Type B pancreatic cell (in vitro differentiated cells): ENCODE measurements around the gene FRAS1. TPM values are rescaled to one million over a fixed set of nuclear protein-coding genes. Genes with fewer than 3 reads are reported as not detected.
"Not testable (repeated sequence)": the region's sequence is repeated elsewhere in the genome, so short reads cannot be mapped to it uniquely, and the experiment has no call there.

Source experiments
- DNase-seq: peaks from one replicate; pipeline ENCODE4 v3.0.0; 2021; ENCODE audit warnings: mixed read lengths; ENCODE audit not compliant: unreplicated experiment; ENCODE audit errors: extremely low spot score
- H3K27ac Mint-ChIP-seq: 2 replicates; pipeline ENCODE4 v1.8.0; 2021; ENCODE audit warnings: mild to moderate bottlenecking, mixed read lengths
- H3K27me3 Mint-ChIP-seq: 2 replicates; pipeline ENCODE4 v1.8.0; 2021; ENCODE audit warnings: mixed read lengths
- H3K36me3 Mint-ChIP-seq: 2 replicates; pipeline ENCODE4 v1.8.0; 2021; ENCODE audit warnings: mixed read lengths
- H3K4me1 Mint-ChIP-seq: one replicate; pipeline ENCODE4 v1.8.0; 2021; ENCODE audit warnings: mixed read lengths; ENCODE audit not compliant: unreplicated experiment
- H3K4me3 Mint-ChIP-seq: 2 replicates; pipeline ENCODE4 v1.8.0; 2021; ENCODE audit warnings: mild to moderate bottlenecking, mixed read lengths
- H3K9me3 Mint-ChIP-seq: 2 replicates; pipeline ENCODE4 v1.8.0; 2021; ENCODE audit warnings: mixed read lengths
- total RNA-seq: library from RNA; stranded (reverse); gene quantifications from 2 replicates; pipeline ENCODE4 v1.2.1, GENCODE V29; 2021; ENCODE audit warnings: low replicate concordance
- TF ChIP-seq, protein P1 (sequence below): fragments of 200-600 bp; sonication (generic); conservative IDR thresholded peaks from 2 replicates; pipeline ENCODE4 v1.5.0; 2021; ENCODE audit warnings: antibody characterized with exemption, mild to moderate bottlenecking

FRAS1 gene
- total RNA-seq, 1 donor from 2014 or later = 37.7 TPM

GRCh38 chr4:78297116-78297800, 240.1 kb downstream of the FRAS1 start:
- Mint-ChIP-seq H3K27me3 (no peaks in the 10 kb centered on the region), H3K27ac (no peak overlapping the region), H3K4me3 (no peak overlapping the region), H3K36me3 (peaks cover 6% of the 10 kb centered on the region), H3K9me3 (no peaks in the 10 kb centered on the region), H3K4me1 (peaks cover 42% of the 10 kb centered on the region)
- TF ChIP-seq, protein P1, sequence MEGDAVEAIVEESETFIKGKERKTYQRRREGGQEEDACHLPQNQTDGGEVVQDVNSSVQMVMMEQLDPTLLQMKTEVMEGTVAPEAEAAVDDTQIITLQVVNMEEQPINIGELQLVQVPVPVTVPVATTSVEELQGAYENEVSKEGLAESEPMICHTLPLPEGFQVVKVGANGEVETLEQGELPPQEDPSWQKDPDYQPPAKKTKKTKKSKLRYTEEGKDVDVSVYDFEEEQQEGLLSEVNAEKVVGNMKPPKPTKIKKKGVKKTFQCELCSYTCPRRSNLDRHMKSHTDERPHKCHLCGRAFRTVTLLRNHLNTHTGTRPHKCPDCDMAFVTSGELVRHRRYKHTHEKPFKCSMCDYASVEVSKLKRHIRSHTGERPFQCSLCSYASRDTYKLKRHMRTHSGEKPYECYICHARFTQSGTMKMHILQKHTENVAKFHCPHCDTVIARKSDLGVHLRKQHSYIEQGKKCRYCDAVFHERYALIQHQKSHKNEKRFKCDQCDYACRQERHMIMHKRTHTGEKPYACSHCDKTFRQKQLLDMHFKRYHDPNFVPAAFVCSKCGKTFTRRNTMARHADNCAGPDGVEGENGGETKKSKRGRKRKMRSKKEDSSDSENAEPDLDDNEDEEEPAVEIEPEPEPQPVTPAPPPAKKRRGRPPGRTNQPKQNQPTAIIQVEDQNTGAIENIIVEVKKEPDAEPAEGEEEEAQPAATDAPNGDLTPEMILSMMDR = no peak
- no peak for DNase-seq

GRCh38 chr4:78298618-78299017, 241.5 kb downstream of the FRAS1 start:
- H3K4me3 Mint-ChIP-seq = no peak overlapping the region

DNA sequence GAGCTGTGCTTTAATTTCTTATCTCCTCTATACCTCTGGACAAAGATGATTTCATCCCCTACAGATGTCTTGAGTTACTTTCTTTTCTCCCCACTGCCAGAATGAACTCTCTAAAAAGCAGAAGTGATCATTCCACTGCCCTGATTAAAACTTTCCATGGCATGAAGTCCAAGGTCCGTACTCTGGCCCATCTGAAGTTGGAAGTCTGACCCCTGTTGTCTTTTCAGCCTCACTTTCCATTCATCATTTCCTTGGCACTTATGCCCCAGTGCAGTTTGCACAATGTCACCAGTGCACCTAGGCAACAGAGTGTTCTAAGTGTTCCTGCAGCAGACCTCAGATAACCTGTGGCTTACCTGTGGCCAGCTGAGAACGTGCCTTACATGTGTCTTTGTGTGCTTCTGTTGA, 242.4 kb downstream of the FRAS1 start:
- no peak for DNase-seq

More at GRCh38 chr4:78298618-78299017, 241.5 kb downstream of the FRAS1 start:
- no peaks in the 10 kb centered on the region for H3K27me3 Mint-ChIP-seq
- H3K9me3 Mint-ChIP-seq = no peaks in the 10 kb centered on the region
- DNase-seq = no peak
- no peak overlapping the region for H3K27ac Mint-ChIP-seq
- H3K4me1 Mint-ChIP-seq = peaks cover 39% of the 10 kb centered on the region
- peaks cover 3% of the 10 kb centered on the region for H3K36me3 Mint-ChIP-seq
- TF ChIP-seq, protein P1 = no peak

GRCh38 chr4:78307263-78307662, 250.1 kb downstream of the FRAS1 start:
- peaks cover 14% of the 10 kb centered on the region for H3K4me1 Mint-ChIP-seq
- H3K9me3 Mint-ChIP-seq, H3K4me3 Mint-ChIP-seq, H3K27me3 Mint-ChIP-seq, DNase-seq, H3K27ac Mint-ChIP-seq: not testable (repeated sequence)
- peaks cover 20% of the 10 kb centered on the region for H3K36me3 Mint-ChIP-seq

More for the DNA sequence above, 242.4 kb downstream of the FRAS1 start:
- peaks cover 33% of the 10 kb centered on the region for H3K4me1 Mint-ChIP-seq
- no peaks in the 10 kb centered on the region for H3K9me3 Mint-ChIP-seq
- peak overlapping the region; percentile 40 for H3K27ac Mint-ChIP-seq
- TF ChIP-seq, protein P1 = no peak
- no peak overlapping the region for H3K4me3 Mint-ChIP-seq
- H3K27me3 Mint-ChIP-seq = no peaks in the 10 kb centered on the region
- peaks cover 3% of the 10 kb centered on the region for H3K36me3 Mint-ChIP-seq

- DNase-seq = no peak
- Mint-ChIP-seq H3K27ac (no peak overlapping the region), H3K27me3 (no peaks in the 10 kb centered on the region), H3K4me3 (no peak overlapping the region), H3K4me1 (peaks cover 21% of the 10 kb centered on the region), H3K9me3 (no peaks in the 10 kb centered on the region), H3K36me3 (peaks cover 20% of the 10 kb centered on the region)
- TF ChIP-seq, protein P1 = no peak
Measured at GRCh38 chr4:78308517-78308916, 251.4 kb downstream of the FRAS1 start.

GRCh38 chr4:78309352-78309751, 252.2 kb downstream of the FRAS1 start:
- H3K36me3 Mint-ChIP-seq = peaks cover 20% of the 10 kb centered on the region

More at GRCh38 chr4:78309352-78309751, 252.2 kb downstream of the FRAS1 start:
- Mint-ChIP-seq H3K4me3 (no peak overlapping the region), H3K27me3 (no peaks in the 10 kb centered on the region), H3K9me3 (no peaks in the 10 kb centered on the region), H3K4me1 (peaks cover 29% of the 10 kb centered on the region), H3K27ac (no peak overlapping the region)
- TF ChIP-seq, protein P1 = no peak
- no peak for DNase-seq
